ENCODE data around the gene RASGRP2.
A peak's percentile ranks its signal among the peaks of the same experiment; 100 is the strongest.

The RASGRP2 gene

DNA sequence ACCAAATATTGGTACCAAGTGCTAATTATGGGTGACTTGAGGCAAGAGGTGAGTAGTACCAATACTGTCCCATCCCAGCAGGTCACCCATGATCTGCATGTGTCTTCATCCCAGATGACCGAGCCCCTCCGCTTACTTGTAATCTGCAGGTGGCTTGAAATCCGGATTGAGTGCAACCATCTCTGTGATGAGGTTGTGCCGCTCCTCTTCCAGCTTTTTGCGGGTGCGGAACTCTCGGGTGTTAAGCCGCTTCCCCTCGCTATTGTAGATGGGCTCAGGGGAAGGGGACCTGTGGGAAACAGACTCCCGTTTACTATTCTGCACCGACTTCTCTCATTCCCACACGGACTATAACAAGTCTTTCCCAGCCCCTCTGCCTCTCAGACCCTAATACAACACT lies 26.2 kb upstream of the RASGRP2 start:
- no peak for ATAC-seq

DNA sequence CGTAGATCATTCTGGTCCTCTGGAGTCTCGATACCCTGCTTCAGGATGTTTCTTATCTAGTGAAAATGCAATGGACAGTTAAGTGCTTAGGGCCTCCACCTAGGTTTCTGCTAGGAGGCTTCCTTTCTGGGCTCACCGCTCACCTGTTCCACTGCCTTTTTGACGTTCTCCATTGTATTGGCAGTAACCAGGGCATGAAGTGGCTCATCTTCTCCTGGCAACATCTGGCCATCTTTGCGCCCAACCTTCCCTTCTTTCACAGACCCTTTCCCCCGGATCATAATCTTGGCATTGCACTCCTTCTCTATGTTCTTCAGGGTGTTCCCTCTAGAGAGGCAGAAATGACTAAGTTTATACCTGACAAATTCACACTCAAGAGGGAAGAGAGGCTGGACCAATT lies 25.3 kb upstream of the RASGRP2 start:
- no peak for ATAC-seq

DNA sequence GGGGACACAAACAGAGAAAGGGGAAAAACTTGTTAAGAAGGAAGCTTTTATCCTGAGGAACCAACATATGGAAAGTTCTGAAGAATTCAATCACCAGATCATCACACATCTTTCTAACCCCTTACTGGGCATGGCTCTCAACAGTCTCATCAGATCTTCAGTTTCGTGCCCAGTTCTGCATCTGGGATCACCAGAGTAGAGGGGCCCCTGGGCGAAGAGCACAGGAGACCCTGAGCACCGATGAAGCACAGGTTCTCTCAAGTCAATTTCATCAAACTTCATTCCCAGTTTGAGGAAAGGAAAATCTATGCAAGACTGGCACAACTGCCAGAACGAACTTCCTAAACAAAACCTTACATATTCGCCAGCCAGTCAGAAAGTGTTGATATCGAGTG lies 24.4 kb upstream of the RASGRP2 start:
- ATAC-seq: no peak

DNA sequence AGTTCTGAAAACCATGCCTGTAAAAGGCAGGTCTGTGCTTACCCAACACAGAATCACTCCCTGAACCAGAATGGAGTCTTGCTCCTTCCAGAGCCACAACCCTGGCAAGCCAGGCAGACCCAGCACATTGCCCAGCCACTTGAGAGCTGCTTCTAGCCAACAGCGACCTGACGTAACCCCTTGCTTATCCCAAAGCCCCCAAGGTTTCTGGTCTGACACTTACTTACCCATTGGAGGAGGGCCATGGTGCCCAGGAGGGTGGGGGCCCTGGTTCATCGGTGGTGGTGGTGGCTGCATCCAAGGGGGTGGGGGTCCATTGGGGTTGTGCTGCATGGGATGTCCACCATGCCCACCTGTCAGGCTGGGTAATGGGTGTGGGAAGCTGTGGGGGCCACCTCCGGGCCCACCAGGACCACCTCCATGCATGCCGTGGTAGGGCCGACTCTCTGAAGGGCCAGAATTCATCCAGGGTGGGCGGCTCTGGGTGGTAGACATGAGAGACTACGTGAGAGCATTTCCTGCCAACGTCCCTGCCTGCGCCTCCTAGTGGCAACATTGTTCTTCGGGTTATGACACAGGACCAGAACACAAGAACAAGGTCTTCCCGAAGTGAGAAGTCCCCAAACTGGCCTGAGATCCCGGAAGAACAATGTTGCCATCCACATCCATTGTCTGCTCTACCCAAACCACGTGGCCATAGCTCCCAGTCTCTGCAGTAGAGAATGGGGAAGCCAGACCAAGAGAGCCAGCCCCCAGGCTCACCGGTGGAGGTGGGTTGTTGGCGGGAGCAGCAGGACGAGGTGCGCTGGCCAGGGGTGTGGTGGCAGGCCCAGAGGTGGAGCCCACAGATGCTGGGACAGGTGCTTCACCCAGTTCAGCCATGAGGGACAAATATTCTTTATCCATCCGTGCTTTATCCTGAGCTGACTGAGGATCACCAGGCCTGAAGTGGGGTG lies 23.7 kb upstream of the RASGRP2 start:
- peak; percentile 36 to 53 for ATAC-seq

DNA sequence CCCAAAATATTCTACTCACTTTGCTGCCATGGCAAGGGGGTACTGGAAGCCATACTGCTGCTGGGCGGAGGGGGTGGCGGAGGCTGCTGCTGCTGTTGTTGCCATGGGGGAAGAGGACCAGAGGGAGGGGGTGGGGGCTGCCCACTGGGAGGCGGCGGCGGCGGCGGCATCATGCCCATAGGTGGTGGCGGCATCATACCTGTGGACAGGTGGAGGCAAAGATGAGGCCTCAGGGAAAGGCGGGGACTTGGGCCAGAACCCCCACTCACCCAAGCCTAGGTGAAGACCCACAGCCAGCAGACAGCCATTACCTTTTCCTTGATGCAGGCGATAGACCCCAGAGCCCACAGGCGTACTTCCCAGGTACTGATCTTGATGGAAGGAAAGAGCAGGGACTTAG lies 22.9 kb upstream of the RASGRP2 start:
- no peak for ATAC-seq

DNA sequence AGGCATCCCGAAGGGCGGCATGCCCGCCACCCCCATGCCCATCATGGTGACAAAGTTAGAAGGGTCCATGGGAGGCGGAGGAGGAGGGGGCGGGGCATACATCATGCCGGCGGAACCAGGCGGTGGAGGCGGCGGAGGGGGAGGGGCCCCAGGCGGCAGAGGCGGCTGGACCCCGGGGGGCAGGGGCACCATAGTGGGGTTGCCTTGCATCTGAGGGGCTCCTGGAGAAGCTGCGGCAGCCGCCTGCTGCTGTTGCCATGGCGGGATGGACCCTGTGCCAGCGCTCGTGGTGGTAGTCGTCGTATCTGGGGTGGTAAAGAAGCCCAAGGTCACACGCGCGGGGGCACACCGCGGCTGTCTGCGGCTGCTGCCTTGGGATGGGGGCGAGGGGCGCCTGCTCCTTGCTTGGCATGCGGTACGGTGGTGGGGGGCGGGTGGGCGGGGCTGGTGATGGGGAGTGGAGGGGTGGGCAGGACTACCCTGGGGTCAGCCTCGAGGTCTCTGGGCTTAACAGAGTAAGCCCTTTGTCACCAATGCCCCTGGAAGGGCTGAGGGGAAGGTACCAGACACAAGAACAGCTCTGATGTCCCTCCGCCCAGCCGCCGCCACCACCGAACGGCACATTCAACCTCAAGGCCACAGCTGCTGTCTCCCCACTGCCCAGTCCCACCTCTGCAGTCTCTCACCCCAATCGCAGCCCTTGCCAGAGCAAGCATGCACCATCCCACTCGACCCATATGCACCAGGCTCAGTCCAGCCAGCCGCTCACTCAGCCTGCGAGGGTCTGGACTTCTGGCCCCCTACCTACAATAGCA lies 22.1 kb upstream of the RASGRP2 start:
- ATAC-seq: no peak

DNA sequence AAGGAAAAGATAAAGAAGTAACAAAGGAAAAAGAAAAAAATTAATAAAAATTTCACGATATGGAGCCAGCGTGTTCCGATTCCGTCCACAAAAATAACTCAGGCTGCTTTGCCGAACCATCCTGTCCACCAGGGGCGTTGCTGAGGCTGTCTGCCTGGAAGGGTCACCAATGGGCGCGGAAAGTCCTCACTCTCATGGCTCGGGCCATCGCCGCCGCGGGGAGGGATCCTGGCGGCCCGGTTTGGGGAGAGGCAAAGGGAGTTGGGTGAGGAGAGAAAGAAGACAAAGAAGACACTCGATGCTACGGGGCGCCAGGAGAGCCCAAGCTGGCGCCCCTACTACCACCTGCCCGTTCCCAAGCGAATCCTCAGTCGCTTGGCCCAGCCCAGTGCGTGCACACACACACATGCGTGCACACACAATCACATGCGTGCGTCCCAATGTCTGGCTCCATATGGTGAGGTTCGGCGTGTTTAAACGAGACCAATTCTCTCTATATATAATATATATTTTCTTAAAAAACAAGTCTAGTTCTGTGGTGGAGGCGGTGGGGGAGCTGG lies 21.4 kb upstream of the RASGRP2 start:
- ATAC-seq: no peak

DNA sequence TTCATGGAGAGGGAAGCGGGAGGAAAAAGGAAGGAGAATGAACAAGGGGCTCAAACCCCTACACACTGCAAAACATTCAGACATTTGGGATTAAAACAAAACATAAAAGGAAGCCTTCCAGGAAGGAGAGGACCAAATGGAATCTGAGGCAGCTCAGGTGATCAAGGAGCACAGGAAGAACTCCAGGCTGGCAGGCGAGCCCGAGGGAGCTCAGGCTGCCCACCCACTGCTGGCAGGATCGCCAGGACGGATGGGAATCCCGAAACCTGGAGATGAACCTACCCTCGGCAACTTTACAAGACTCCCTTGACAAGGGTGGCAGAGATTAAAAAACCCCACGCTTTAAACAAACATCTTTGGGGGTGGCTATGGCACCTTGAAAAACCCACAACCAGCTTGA lies 20.8 kb upstream of the RASGRP2 start:
- ATAC-seq: no peak

DNA sequence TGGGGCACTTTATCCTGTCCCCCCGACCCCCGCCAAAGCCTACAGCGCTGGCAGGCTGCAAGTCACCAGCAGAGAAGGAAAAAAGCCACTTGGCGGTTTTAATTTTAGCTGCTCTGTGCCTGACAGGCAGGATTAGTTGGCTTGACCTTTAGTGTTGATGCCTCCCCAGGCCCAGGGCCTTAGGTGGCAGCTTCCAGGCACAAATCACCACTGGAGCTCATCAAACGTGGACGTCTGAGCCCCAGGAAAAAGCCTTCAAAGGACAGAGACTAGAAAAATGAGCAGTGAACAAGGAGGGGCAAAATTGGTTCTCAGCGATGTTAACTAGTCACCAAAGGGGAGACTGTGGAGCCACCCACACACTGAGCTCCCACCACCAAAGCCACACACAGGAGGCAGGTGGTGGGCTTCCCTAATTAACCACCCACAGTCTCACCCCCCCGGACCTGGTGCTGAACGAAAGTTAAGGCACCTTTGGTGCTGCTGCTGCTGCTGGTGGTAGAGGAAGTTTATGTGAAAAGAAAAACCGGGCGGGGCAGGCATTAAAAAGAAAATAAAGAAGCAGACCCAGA lies 20.2 kb upstream of the RASGRP2 start:
- peak; percentile 33 to 36 for ATAC-seq

DNA sequence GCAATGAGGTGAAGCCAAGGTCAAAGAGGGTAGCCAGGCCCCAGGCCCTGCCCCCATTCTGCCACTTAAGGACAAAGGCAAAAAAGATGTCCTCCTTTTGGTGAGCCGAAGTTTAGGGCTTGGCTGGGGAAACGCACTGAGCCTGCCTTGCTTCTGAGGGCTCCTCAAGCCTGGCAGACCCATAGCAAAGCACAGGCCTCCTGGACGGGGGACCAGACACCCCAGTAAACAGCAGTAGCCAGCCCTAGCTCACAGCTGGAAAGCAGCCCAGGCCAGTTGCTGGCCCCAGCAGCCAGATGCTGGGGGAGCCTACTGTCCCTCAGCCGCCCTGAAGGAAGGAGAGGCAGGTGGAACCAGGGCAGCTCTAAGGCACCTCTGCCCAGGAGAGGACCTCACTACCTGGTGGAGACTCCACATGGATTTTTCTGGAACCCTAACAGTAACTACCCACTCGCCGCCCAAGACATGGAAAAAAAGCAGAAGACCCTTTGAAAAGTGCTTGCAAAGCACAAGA lies 19.6 kb upstream of the RASGRP2 start:
- ATAC-seq: no peak

DNA sequence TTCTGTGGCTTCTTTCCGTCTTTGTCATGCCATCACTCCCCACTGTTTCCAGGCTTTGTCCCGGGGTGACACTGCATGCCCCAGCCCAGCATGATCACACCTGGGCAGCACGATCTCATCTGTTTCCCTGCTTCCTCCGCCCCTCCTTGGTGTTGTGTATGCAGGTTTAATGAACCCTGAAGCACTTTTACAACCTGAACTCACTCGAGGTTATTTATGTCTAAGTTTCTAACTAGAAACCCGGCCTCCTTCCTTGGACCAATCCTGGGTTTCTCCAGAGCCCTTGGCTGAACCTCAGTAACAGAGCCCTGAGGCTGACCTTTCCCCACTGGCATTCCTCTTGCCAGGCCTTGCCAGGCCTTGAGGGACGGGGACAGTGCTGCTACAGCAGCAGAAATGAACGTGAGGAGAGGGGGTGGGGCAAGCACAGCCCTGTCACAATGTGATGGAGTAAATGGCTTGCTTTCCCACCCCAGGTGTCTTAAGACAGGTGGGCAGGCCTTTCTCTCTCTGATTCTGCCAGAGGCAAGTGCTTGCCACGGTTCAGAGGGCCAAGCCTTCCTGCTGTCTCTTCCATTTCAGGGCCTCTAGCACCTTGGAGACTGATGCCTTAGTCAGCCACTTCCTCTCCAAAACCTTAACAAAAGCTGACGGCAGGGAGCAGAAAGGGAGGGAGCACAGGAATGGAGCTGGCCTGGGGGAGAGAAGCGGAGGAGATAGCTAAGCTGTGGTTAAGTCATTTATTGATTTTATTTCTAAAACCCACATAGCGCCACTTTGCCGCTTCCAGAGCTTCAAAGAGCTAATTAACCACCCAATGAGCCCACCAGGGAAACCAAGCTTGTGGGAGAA lies 19.0 kb upstream of the RASGRP2 start:
- peak; percentile 18 to 22 for ATAC-seq

DNA sequence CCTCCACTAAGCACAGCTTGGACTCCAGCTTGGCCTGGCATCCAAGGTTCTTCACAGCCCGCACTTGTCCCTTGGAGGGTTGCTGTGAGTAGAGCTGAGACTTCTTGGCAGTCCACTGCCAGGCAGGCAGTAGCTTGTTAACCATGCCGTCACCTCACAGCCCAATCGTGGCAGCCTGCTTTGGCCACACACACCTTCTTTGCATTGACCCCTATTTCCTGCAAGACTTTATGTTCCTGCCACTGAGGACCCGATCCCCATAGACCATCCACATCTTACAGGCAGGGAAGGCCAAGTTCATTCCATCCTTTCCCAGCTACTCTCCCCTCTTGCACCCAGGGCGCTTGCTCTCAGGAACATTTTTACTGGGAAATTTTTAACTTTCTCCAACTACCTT lies 18.3 kb upstream of the RASGRP2 start:
- no peak for ATAC-seq

DNA sequence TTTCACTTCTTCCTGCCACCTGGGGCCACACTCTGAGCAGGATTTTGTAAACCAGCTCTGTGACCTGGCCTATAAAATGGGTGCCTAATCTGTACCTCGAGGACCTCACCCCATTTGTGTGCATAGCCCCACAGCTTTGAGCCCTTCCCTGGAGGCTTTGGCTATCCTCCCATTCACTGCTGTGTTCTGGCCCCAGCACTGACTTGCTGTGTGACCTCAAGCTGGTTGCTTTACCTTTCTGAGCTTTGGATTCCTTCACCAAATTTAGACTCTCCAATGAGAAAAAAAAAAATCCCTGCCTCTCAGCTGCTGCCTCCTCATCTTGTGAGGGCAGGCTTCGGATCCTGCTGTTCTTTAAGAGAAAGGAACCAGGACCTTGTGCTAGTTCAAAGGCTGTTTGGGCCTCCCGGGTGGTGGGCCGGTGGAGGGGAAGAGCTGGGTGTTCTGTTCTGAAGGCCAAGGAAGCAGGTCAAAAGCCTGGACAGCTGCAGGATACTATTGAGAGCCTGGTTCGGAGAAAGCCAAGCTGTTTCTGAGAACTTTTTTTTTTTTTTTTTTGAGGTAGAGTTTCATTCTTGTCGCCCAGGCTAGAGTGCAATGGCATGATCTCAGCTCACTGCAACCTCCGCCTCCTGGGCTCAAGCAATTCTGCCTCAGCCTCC lies 16.9 kb upstream of the RASGRP2 start:
- ATAC-seq: no peak

DNA sequence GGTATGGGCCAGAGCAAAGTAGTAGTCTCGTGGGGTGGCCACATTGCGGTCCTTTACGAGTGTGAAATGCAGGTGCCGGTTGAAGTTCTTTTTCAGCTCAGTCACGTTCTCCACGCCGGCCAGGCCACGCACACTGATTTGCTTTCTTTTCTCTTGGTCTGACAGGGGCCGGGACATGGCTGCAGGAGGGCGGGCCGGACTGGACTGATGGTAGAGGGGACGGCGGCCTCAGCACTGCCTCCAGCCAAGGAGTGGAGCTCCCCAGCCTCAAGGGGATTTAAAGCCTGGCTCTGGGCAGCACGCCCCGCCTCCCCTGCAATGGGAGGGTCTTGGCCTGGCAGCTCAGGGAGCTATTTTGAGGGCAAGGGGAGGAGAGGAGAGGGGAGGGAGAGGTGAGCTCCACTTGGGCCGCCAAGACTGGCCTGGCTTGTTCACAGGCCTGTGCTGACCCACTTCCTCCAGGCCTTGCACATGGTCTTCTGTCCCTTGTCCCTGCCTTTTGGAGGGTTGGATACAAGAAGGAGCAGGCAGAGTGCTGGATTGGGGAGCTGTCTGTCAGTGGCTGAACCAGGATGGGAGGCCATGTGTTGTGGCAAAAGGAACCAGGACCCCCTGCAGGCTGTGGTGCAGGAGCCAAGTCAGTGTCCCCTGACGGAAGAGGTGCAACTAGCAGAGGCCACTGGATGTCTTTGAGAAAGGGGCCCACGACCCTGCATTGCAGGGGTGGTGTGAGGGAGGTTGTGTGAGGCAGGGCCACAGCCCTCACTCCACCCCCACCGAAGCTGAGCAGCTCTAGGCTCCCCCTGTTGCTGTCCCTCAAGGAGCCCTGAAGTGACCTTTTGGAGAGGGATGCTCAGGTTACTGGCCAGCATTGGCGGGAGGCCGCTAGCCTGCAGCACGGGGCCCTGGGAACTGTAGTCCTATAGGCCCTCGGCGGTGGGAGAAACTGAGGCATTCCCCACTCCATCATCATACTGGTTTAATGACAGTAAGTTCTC lies 16.1 kb upstream of the RASGRP2 start, which contains the start of gene PYGM:
PYGM (minus strand) TSS at position 253 of the 998 bp plus-strand sequence; CDS start at position 177, 76 bp downstream.
- ATAC-seq: no peak

DNA sequence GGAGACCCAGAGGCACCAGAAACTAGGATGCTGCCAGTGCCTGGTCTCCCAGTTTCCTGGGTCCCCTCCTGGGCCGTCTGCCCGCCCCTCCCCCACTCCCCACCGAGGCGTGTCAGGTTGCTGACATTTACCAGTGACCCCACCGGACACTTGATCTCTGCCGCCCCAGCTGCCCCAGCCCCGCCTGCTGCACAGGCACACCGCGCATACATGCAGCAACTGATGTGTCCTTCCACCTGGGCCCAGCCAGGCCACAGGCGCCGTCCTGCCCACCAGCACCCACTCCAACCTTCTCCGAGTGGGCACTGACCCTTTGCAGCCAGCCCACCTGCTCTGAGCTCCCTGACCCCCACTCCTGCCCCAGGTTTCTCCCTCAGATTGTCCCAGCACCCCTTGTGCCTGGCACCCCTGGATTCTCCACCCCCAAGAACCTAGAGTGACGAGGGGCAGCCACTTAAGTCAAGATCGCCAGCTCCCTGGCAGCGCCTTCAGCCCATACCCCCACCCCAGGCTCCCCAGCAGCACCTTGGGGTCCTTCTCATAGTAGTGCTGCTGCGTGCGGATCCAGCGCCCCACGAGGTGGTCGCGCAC lies 15.3 kb upstream of the RASGRP2 start:
- no peak for ATAC-seq

DNA sequence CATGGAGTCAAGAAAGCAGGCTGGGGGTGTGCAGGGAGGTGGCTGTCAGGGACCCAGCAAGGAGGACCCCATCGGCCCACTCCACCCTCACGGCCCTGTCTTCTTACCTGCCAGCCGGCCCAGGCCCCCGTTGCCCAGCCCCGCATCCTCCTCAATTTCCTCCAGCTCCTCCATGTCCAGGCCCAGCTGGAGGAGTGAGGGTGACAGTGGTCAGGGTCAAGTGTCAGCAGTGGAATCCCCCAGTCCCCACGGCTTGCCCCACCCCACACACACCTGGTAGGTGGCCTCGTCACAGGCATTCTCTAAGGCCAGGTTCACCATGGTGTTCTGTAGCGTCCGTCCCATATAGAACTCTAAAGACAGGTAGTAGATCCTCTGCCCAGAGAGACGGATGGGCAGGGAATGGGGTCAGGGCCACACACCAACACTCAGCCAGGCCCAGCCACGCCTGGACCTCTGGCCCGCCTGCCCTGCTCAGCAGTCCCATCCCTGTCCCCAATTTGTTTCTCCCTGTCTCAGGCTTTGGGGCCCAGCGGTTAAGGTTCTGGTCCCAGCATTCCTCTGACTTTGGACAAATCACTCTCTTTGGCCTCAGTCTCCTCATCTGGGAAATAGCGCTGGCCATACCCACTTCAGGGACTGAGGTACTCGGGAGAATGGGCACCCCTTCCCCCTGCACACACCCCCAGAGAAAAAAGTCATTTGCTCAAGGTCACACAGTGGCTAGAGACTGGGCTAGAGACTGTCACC lies 14.6 kb upstream of the RASGRP2 start:
- no peak for ATAC-seq

DNA sequence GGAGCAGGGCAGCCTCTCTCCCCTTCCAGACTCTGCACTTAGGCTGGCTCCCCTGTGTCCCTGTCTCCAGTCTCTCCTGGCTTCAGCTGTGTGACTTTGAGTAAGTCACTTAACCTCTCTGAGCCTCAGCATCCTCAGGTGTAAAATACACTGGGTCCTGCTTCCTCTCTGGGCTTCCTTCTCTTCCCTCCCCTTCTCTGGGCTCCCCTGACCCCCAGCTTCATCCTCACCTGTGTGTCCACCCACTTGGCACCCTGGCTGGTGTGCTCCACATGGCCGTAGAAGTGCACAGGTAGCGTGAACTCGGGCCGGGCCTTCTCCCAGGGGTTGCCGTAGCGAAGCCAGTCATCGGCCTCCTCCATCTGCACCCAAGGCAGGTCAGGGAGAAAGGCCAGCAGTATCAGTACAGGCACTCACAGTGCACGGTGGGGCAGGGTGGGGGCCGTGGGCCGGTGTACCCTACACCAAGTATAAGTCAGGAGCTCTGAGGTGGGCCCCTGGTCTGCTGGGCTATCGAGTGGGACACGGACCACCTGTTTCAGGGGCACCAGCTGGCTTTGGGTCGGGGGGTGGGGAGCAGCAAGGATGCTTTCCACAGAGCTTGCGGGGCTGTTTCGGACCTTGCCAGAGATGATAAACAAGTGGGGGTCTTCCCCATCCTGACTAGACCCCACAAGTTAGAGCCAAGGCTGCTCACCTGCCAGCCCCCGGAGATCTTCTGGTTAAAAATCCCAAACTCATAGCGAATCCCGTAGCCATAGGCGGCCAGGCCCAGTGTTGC lies 13.8 kb upstream of the RASGRP2 start:
- no peak for ATAC-seq

Measured in activated CD4-positive, CD25-positive, alpha-beta regulatory T cell treated with anti-CD3 and anti-CD28 coated beads, Interleukin-2, amount 50 U/mL, for 24 hours (primary cell).